ENCODE data around the gene OSBPL5.

GRCh38 chr11:3093281-3094191 lies 71.6 kb downstream of the OSBPL5 start:
- TF ChIP-seq POLR2AphosphoS5 (IDR thresholded peaks at IDR 0.05) (no peak), POLR2A (IDR thresholded peaks at IDR 0.05) (no peak)

All from stomach (tissue), 4 donors.